GM21786 (cell line): ENCODE results near the gene PRPF18.
"Not testable (repeated sequence)": the region's sequence is repeated elsewhere in the genome, so short reads cannot be mapped to it uniquely, and the experiment has no call there.

Experiments
- ATAC-seq: cut with Tn5 transposase; IDR thresholded peaks from one replicate; pipeline ENCODE4 v1.9.1; 2021; ENCODE audit not compliant: unreplicated experiment

The PRPF18 gene

GRCh38 chr10:13586676-13587355, at the start of gene PRPF18:
Gene PRPF18, plus strand, starts transcription at chr10:13586965. Its CDS starts 122 bp downstream, at chr10:13587087.
- ATAC-seq: peak; percentile 100

- ATAC-seq: not testable (repeated sequence)
Measured at GRCh38 chr10:13537985-13538384, 48.8 kb upstream of the PRPF18 start.

- ATAC-seq: no peak
Measured at GRCh38 chr10:13542533-13542932, 44.2 kb upstream of the PRPF18 start.

GRCh38 chr10:13550802-13551201, 36.0 kb upstream of the PRPF18 start:
- ATAC-seq: no peak

GRCh38 chr10:13555884-13556510, 30.8 kb upstream of the PRPF18 start:
- no peak for ATAC-seq

- no peak for ATAC-seq
Measured at GRCh38 chr10:13559124-13559700, 27.6 kb upstream of the PRPF18 start.

GRCh38 chr10:13560597-13560996, 26.2 kb upstream of the PRPF18 start:
- ATAC-seq: no peak

GRCh38 chr10:13563481-13564445, 23.0 kb upstream of the PRPF18 start:
- no peak for ATAC-seq

GRCh38 chr10:13564576-13564975, 22.2 kb upstream of the PRPF18 start:
- ATAC-seq: no peak

GRCh38 chr10:13567030-13567429, 19.7 kb upstream of the PRPF18 start:
- no peak for ATAC-seq

- no peak for ATAC-seq
Measured at GRCh38 chr10:13571541-13571940, 15.2 kb upstream of the PRPF18 start.

GRCh38 chr10:13573960-13574359, 12.8 kb upstream of the PRPF18 start:
- no peak for ATAC-seq

- ATAC-seq: no peak
Measured at GRCh38 chr10:13585195-13585751, 1.5 kb upstream of the PRPF18 start.

- ATAC-seq: no peak
Measured at GRCh38 chr10:13585943-13586342, 822 bp upstream of the PRPF18 start.

GRCh38 chr10:13587391-13587790, 626 bp downstream of the PRPF18 start:
- no peak for ATAC-seq

- no peak for ATAC-seq
Measured at GRCh38 chr10:13589316-13589715, 2.6 kb downstream of the PRPF18 start.

GRCh38 chr10:13590886-13591285, 4.1 kb downstream of the PRPF18 start:
- no peak for ATAC-seq

GRCh38 chr10:13592306-13592705, 5.5 kb downstream of the PRPF18 start:
- ATAC-seq: no peak

GRCh38 chr10:13593535-13593934, 6.8 kb downstream of the PRPF18 start:
- ATAC-seq: no peak

GRCh38 chr10:13594641-13595040, 7.9 kb downstream of the PRPF18 start:
- no peak for ATAC-seq

GRCh38 chr10:13597909-13598308, 11.1 kb downstream of the PRPF18 start:
- no peak for ATAC-seq
